Measurements from ENCODE around the gene SNRNP70.
"Not testable (repeated sequence)": the region's sequence is repeated elsewhere in the genome, so short reads cannot be mapped to it uniquely, and the experiment has no call there.

Gene SNRNP70

DNA sequence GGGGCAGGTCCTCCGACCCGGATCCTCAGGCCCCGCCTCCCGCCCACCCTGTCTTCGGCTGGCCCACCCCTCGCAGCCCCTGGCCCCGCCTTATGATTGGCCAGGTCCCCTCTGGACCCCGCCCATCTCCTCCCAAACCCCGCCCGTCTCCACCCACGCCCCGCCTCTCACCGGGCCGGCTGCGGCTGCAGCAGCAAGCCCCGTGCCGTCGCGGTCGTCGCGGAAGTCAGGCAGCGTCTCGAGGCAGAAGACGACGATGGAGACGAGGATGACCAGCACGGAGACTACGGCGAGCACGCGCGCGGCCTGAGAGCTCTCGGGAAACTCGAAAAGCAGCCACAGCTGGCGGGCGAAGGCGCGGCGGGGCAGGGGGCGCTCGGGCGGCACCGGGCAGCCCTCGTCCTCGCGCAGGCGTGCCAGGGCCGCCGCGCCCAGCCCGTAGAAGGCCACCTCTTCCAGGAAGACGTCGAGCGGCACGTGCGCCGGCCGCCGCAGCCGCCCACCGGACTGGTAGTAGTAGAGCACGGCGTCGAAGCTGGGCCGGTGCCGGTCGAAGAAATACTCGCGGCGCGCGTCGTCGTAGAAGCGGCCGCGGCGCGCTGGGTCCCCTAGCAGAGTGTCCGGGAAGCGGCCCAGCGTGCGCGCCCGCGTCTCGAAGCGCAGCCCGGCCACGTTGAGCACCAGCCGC lies 13.2 kb upstream of the SNRNP70 start:
- TF ChIP-seq, protein P1, sequence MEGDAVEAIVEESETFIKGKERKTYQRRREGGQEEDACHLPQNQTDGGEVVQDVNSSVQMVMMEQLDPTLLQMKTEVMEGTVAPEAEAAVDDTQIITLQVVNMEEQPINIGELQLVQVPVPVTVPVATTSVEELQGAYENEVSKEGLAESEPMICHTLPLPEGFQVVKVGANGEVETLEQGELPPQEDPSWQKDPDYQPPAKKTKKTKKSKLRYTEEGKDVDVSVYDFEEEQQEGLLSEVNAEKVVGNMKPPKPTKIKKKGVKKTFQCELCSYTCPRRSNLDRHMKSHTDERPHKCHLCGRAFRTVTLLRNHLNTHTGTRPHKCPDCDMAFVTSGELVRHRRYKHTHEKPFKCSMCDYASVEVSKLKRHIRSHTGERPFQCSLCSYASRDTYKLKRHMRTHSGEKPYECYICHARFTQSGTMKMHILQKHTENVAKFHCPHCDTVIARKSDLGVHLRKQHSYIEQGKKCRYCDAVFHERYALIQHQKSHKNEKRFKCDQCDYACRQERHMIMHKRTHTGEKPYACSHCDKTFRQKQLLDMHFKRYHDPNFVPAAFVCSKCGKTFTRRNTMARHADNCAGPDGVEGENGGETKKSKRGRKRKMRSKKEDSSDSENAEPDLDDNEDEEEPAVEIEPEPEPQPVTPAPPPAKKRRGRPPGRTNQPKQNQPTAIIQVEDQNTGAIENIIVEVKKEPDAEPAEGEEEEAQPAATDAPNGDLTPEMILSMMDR (IDR thresholded peaks at IDR 0.05), result no peak
- DNase-seq (ENCODE audit: low spot score), result no peak
- Histone ChIP-seq H3K27ac (no peak overlapping the region), H3K4me3 (peak overlapping the region; percentile 17)

DNA sequence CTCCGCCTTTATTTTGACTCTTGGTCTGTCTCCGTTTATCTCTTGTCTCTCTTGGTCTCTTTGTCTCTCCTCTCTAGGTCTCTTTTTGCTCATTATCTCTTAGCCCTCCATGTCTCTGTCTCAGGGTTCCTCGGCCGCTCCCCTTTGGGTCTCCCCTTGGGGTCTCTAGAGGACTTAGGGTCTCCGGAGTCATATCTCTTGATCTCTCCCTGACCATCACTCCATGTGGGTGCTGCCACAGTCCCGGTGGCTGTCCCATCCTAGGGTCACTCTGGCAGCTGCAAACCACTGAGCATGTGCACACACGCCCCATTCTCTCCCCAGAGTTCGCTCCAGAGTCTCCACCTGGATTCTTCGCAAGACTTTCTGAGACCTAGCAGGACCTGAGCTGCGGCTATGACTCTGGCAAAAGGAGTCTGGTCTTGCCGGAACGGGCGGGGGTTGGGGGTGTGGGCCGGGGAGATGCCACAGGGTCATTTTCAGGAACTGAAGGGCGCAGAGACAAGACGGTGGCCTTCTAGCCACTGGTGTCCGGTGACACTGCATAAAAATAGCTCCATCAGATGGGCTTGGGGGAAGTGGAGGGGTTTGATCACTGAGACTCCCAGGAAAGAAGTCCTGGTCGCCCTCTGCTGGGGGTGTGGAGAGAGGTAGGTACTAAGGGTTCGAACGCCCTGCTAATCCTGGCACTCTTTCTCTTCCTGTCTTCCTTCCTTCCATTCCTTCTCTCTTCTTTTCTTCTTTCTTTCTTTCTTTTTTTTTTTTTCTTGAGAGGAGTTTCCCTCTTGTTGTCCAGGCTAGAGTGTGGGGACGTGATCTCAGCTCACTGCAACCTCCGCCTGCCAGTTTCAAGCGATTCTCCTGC lies 11.5 kb upstream of the SNRNP70 start:
- no peak overlapping the region for H3K27ac ChIP-seq
- TF ChIP-seq, protein P1 (IDR thresholded peaks at IDR 0.05), result no peak
- no peak for DNase-seq (ENCODE audit: low spot score)
- no peak overlapping the region for H3K4me3 ChIP-seq

DNA sequence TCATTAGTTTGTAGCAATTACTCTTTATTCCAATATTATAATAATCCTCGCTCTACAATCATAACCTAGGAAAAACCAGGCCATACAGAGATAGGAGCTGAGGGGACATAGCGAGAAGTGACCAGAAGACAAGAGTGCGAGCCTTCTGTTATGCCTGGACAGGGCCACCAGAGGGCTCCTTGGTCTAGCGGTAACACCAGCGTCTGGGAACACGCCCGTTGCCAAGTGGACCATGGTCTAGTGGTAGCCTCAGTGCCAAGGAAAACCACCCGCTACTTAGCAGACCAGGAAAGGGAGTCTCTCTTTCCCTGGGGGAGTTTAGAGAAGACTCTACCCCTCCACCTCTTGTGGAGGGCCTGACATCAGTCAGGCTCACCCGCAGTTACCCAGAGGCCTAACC lies 10.4 kb upstream of the SNRNP70 start:
- H3K4me3 ChIP-seq; DNase-seq (ENCODE audit: low spot score); H3K27ac ChIP-seq: not testable (repeated sequence)
- TF ChIP-seq, protein P1 (IDR thresholded peaks at IDR 0.05), result peak; percentile 58

DNA sequence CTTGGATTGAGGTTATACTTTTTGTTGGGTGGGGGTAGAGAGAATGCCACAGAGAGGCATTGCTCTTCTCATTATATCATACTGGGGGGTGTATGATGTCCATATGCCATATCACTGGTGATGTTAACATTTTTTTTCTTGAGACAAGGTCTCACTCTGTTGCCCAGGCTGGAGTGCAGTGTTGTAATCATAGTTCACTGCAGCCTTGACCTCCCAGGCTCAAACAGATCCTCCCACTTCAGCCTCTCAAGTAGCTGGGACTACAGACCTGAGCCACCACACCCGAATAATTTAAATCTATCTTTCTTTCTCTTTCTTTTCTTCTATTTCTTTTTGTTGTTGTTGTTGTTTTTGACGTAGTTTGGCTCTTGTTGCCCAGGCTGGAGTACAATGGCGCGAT lies 4.9 kb upstream of the SNRNP70 start:
- Histone ChIP-seq H3K4me3 (no peak overlapping the region), H3K27ac (no peak overlapping the region)
- TF ChIP-seq, protein P1 (IDR thresholded peaks at IDR 0.05), result no peak
- no peak for DNase-seq (ENCODE audit: low spot score)

DNA sequence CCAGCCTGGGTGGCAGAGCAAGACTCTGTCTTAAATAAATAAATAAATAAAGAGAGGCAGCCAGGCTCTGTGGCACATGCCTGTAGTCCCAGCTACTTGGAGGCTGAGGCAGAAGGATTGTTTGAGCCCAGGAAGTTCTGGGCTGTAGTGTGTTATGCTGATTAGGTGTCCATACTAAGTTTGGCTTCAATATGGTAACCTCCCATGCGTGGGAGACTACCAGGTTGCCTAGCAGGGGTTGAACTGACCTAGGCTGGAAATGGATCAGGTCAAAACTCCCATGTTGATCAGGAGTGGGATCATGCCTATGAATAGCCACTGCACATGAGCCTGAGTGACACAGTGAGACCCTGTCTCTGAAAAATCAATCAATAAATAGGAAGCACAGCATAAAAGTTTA lies 4.0 kb upstream of the SNRNP70 start:
- TF ChIP-seq, protein P1 (IDR thresholded peaks at IDR 0.05), result no peak
- DNase-seq (ENCODE audit: low spot score), result no peak
- Histone ChIP-seq H3K27ac (no peak overlapping the region), H3K4me3 (no peak overlapping the region)

DNA sequence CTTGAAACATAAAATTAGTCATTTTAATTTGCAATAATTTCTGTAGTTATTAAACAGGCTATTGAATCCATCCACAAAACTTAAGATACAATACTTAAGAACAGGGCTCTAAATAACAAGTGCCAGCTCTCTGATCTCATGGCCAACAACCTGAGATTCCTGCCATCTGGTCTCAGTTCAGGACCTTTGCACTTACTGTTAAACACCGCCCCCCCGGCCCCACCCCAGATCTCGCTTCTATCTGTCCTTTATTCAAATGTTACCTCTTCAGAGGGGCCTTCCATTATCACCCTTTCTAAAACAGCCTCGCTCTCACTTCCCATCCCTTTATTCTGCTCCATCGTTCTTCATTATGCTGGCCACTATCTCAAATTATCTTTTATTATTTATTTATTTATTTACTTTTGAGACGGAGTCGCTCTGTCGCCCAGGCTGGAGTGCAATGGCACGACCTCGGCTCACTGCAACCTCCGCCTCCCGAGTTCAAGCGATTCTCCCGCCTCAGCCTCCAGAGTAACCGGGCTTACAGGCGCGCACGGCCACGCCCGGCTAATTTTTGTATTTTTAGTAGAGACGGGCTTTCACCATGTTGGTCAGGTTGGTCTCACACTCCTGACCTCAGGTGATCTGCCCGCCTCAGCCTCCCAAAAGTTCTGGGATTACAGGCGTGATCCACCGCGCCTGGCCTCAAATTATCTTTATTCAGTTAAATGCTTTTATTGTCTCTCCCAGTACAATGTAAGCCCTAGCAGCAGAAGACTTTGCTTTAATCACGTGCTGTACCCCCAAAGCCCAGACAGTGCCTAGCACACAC lies 838 bp upstream of the SNRNP70 start:
- peak overlapping the region; percentile 70 to 94 for H3K27ac ChIP-seq
- DNase-seq (ENCODE audit: low spot score), result no peak
- TF ChIP-seq, protein P1 (IDR thresholded peaks at IDR 0.05), result no peak
- peak overlapping the region; percentile 92 for H3K4me3 ChIP-seq

Data from coronary artery (tissue), 2 donors.